Erythroblast (primary cell): ENCODE results near the gene SYS1.

Source experiments
- GATA1 ChIP-seq: IDR thresholded peaks from 2 replicates; pipeline ENCODE4 v1.6.1; 2011; ENCODE audit warnings: low read depth, mild to moderate bottlenecking, control low read depth, low read length, moderate library complexity
- POLR2A ChIP-seq: IDR thresholded peaks from 2 replicates; pipeline ENCODE4 v1.6.1; 2011; ENCODE audit warnings: mild to moderate bottlenecking, low read length

DNA sequence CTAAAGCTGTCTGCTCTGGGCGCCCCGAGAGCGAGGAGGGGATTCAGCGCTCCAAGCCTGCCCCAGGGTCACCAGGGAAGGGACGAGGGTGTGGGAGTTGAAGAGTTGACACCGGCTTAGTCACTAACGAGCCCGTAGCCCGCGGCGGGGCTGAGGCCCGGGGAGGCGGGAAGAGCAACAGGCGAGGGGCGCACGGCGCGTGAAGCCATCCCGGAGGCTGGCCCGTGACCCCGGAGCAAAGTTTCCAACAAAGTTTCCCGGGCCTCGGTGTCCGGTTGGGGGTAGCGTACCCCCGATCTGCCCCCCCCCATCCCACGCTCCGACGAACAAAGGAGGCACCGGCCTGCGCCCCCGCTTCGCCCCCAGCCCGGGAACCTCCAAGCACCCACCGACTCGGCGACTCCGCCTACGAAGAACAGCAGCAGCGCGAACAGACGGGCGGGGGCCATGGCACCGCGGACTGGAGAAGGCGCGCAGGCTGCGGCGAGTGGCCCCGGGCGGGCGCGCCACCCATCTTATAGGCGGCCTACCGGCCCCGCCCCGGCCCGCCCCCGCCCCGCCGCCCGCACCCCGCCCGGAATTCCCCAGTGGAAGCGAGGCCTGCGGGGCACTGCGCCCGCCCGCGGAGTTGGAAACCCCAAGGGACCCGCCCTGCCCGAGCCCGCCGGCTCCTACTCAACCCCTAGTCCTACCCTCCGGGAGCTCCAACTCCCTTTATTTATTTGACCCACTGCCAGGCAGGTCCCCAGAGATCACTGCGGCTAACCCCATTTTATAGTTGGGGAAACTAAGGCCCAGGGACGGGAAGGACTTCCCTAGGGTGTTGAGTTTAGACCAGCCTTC lies 14.8 kb upstream of the SYS1 start, which contains the start of gene SDC4:
- peak; percentile 70 for TF ChIP-seq POLR2A
- no peak for TF ChIP-seq GATA1
